Keratinocyte (primary cell): ENCODE results near the gene MAML2.

Source experiments
- CTCF ChIP-seq, 3 experiments: IDR thresholded peaks in 1 of 3; conservative IDR thresholded peaks in 1 of 3; optimal IDR thresholded peaks in 1 of 3; 2 replicates in 2 of 3; 3 replicates in 1 of 3; pipeline versions ENCODE3 to v1.5.1; 2011; ENCODE audit warnings: low read length in 3 of 3, mild to moderate bottlenecking in 3 of 3, moderate library complexity in 2 of 3, control low read depth in 1 of 3, inconsistent platforms in 1 of 3; ENCODE audit not compliant: insufficient read depth in 2 of 3; ENCODE audit errors: extremely low read depth in 1 of 3
- EZH2 ChIP-seq: IDR thresholded peaks from one replicate; pipeline ENCODE4 v1.6.1; 2012; ENCODE audit warnings: inconsistent platforms, mild to moderate bottlenecking, low read length, moderate library complexity

- TF ChIP-seq CTCF (optimal IDR thresholded peaks at IDR 0.05 in 1 of 3, IDR thresholded peaks at IDR 0.05 in 1 of 3, conservative IDR thresholded peaks at IDR 0.05 in 1 of 3; ENCODE audit: extremely low read depth in 1 of 3, insufficient read depth in 2 of 3, low read length in 3 of 3): no peak
- TF ChIP-seq EZH2: no peak
Measured at GRCh38 chr11:96101146-96101545, 241.8 kb downstream of the MAML2 start.
